Measurements from ENCODE around the gene STIM2.

- no peak for TF ChIP-seq POLR2A (IDR thresholded peaks at IDR 0.05; ENCODE audit: low read depth)
- TF ChIP-seq EP300 (IDR thresholded peaks at IDR 0.05): no peak
- TF ChIP-seq POLR2AphosphoS5 (IDR thresholded peaks at IDR 0.05): no peak
These were observed 149.8 kb downstream of the STIM2 start for GRCh38 chr4:27010334-27010940.

All from esophagus muscularis mucosa (tissue), 3 donors.